ENCODE results near the gene NFKBIE. TPM values are rescaled to one million over a fixed set of nuclear protein-coding genes. Genes with fewer than 3 reads are reported as not detected.
A peak's percentile ranks its signal among the peaks of the same experiment; 100 is the strongest.

Gene NFKBIE
- total RNA-seq, 1 donor from 2014 or later, result 5.3 TPM

DNA sequence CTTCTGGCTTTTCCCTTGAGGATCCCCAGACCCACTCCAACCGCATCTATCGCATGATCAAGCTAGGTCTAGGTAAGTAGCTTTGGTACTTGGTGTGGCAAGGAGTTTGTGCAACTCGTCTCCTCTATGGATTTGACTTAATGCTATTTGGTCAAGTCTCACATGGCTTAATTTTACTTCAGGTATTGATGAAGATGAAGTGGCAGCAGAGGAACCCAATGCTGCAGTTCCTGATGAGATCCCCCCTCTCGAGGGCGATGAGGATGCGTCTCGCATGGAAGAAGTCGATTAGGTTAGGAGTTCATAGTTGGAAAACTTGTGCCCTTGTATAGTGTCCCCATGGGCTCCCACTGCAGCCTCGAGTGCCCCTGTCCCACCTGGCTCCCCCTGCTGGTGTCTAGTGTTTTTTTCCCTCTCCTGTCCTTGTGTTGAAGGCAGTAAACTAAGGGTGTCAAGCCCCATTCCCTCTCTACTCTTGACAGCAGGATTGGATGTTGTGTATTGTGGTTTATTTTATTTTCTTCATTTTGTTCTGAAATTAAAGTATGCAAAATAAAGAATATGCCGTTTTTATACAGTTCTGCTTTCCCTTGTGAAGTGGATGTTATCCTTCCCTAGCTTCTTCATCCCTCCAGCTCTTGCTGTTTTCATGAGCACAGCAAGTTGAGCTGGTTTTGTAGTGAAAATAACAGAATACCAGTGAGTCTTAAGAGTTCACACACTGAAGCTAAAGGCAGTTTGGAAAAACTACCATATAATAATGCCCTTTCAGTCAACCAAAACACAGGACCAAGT lies 11.8 kb downstream of the NFKBIE start:
- DNase-seq (ENCODE audit: low read depth) (no peak), FAIRE-seq (no peak)

DNA sequence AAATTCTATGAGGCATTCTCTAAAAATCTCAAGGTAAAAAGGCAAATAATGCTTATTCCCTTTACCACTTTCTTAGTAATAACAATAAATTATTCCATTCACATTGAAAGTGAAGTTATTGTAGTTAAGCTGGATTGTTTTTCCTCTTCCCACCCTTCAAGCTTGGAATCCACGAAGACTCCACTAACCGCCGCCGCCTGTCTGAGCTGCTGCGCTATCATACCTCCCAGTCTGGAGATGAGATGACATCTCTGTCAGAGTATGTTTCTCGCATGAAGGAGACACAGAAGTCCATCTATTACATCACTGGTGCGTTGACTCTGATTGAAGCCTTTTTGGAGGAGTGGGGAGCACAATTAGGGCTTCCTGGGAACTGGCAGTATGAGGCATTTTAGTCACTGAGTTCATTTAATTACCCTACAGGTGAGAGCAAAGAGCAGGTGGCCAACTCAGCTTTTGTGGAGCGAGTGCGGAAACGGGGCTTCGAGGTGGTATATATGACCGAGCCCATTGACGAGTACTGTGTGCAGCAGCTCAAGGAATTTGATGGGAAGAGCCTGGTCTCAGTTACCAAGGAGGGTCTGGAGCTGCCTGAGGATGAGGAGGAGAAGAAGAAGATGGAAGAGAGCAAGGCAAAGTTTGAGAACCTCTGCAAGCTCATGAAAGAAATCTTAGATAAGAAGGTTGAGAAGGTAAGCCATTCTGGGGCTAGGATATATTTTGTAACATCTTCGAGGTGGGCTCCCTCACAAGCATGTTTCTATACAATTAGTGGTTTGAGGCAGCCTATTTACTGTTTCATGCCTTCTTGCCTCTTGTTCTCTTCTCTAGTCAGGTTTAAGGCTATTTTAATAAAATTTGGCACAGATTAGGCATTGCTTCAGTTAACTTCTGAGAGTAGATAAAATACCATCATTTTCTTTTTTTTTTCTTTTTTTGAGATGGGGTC lies 13.5 kb downstream of the NFKBIE start:
- Histone ChIP-seq H3K36me3 (ENCODE audit: control insufficient read depth, insufficient read depth, low read length) (peaks cover 34% of the 10 kb centered on the region), H3K4me3 (ENCODE audit: low read depth, low read length) (no peak overlapping the region), H3K27me3 (ENCODE audit: control insufficient read depth, insufficient read depth, low read length) (no peaks in the 10 kb centered on the region)
- TF ChIP-seq, protein P1, sequence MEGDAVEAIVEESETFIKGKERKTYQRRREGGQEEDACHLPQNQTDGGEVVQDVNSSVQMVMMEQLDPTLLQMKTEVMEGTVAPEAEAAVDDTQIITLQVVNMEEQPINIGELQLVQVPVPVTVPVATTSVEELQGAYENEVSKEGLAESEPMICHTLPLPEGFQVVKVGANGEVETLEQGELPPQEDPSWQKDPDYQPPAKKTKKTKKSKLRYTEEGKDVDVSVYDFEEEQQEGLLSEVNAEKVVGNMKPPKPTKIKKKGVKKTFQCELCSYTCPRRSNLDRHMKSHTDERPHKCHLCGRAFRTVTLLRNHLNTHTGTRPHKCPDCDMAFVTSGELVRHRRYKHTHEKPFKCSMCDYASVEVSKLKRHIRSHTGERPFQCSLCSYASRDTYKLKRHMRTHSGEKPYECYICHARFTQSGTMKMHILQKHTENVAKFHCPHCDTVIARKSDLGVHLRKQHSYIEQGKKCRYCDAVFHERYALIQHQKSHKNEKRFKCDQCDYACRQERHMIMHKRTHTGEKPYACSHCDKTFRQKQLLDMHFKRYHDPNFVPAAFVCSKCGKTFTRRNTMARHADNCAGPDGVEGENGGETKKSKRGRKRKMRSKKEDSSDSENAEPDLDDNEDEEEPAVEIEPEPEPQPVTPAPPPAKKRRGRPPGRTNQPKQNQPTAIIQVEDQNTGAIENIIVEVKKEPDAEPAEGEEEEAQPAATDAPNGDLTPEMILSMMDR (IDR thresholded peaks at IDR 0.05; ENCODE audit: insufficient read depth, low read length, severe bottlenecking), result no peak
- DNase-seq (ENCODE audit: low read depth) (no peak), FAIRE-seq (no peak)

More for the DNA sequence above, 11.8 kb downstream of the NFKBIE start:
- Histone ChIP-seq H3K4me3 (ENCODE audit: low read depth, low read length) (no peak overlapping the region), H3K27me3 (ENCODE audit: control insufficient read depth, insufficient read depth, low read length) (no peaks in the 10 kb centered on the region), H3K36me3 (ENCODE audit: control insufficient read depth, insufficient read depth, low read length) (peaks cover 34% of the 10 kb centered on the region)
- TF ChIP-seq, protein P1 (IDR thresholded peaks at IDR 0.05; ENCODE audit: insufficient read depth, low read length, severe bottlenecking), result peak; percentile 60

DNA sequence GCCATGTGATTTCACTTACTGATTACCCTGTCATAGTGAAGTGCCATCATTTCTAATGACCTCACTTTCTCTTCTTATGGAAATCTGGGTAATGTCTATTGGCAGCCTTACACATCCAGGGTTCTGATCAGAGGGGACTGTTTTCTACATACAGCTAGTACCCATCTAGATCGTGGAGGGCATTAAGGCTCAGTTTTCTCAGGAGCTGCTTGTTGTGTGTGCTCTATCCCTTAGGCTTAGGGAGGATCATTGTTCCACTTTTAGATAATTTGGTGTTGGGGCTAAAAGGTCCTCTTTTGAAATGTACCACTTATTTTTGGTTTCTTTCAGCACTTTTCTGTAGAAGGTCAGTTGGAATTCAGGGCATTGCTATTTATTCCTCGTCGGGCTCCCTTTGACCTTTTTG lies 14.6 kb downstream of the NFKBIE start:
- no peak for FAIRE-seq
- TF ChIP-seq, protein P1 (IDR thresholded peaks at IDR 0.05; ENCODE audit: insufficient read depth, low read length, severe bottlenecking), result no peak
- H3K4me3 ChIP-seq (ENCODE audit: low read depth, low read length), result no peak overlapping the region
- peaks cover 34% of the 10 kb centered on the region for H3K36me3 ChIP-seq (ENCODE audit: control insufficient read depth, insufficient read depth, low read length)
- no peak for DNase-seq (ENCODE audit: low read depth)
- H3K27me3 ChIP-seq (ENCODE audit: control insufficient read depth, insufficient read depth, low read length), result no peaks in the 10 kb centered on the region

DNA sequence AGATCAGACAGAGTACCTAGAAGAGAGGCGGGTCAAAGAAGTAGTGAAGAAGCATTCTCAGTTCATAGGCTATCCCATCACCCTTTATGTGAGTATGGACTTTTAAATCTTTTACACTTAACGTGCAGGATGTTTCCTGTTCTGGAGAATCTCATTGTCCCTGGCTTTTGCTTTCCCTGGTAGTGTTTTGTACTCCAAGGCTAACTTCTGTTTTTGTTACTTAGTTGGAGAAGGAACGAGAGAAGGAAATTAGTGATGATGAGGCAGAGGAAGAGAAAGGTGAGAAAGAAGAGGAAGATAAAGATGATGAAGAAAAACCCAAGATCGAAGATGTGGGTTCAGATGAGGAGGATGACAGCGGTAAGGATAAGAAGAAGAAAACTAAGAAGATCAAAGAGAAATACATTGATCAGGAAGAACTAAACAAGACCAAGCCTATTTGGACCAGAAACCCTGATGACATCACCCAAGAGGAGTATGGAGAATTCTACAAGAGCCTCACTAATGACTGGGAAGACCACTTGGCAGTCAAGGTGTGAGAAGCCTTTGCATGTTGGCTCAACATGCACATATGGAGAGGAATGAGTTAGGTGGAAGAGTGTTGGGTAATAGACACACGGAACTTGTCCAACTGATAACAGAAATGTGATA lies 15.2 kb downstream of the NFKBIE start:
- H3K36me3 ChIP-seq (ENCODE audit: control insufficient read depth, insufficient read depth, low read length), result peaks cover 33% of the 10 kb centered on the region
- H3K27me3 ChIP-seq (ENCODE audit: control insufficient read depth, insufficient read depth, low read length), result no peaks in the 10 kb centered on the region
- TF ChIP-seq, protein P1 (IDR thresholded peaks at IDR 0.05; ENCODE audit: insufficient read depth, low read length, severe bottlenecking), result no peak
- DNase-seq (ENCODE audit: low read depth), result no peak
- FAIRE-seq, result no peak
- no peak overlapping the region for H3K4me3 ChIP-seq (ENCODE audit: low read depth, low read length)

DNA sequence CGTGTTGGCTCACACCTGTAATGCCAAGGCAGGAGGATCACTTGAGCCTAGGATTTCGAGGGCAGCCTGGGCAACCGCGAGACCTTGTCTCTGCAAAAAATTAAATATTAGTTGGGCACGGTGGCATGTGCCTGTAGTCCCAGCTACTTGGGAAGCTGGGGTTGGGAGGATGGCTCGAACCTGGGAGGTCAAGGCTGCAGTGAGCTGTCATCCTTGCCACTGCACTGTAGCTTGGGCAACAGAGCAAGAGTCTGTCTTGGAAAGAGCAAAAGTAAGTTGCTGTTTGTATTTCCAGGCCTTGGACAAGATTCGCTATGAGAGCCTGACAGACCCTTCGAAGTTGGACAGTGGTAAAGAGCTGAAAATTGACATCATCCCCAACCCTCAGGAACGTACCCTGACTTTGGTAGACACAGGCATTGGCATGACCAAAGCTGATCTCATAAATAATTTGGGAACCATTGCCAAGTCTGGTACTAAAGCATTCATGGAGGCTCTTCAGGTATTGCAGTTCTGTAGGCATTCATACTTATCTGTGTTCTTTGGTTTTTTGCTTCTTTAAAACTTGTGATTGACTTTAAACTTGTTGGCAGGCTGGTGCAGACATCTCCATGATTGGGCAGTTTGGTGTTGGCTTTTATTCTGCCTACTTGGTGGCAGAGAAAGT lies 16.1 kb downstream of the NFKBIE start:
- Histone ChIP-seq H3K27me3 (ENCODE audit: control insufficient read depth, insufficient read depth, low read length) (no peaks in the 10 kb centered on the region), H3K36me3 (ENCODE audit: control insufficient read depth, insufficient read depth, low read length) (peaks cover 25% of the 10 kb centered on the region), H3K4me3 (ENCODE audit: low read depth, low read length) (no peak overlapping the region)
- no peak for DNase-seq (ENCODE audit: low read depth)
- TF ChIP-seq, protein P1 (IDR thresholded peaks at IDR 0.05; ENCODE audit: insufficient read depth, low read length, severe bottlenecking), result no peak
- no peak for FAIRE-seq
